Loucy (cell line): Measurements from ENCODE around the gene SYNDIG1.

Source experiments
- EZH2phosphoT487 ChIP-seq: fragments of 200-600 bp; IDR thresholded peaks from 2 replicates; pipeline ENCODE4 v1.6.1; 2018; ENCODE audit warnings: antibody characterized with exemption, mild to moderate bottlenecking, moderate library complexity, borderline replicate concordance
- TF ChIP-seq, protein P1 (sequence below): fragments of 200-600 bp; sonication (generic); conservative IDR thresholded peaks from 2 replicates; pipeline ENCODE4 v1.5.1; 2014; ENCODE audit warnings: mild to moderate bottlenecking, antibody characterized with exemption, low read length

- TF ChIP-seq, protein P1, sequence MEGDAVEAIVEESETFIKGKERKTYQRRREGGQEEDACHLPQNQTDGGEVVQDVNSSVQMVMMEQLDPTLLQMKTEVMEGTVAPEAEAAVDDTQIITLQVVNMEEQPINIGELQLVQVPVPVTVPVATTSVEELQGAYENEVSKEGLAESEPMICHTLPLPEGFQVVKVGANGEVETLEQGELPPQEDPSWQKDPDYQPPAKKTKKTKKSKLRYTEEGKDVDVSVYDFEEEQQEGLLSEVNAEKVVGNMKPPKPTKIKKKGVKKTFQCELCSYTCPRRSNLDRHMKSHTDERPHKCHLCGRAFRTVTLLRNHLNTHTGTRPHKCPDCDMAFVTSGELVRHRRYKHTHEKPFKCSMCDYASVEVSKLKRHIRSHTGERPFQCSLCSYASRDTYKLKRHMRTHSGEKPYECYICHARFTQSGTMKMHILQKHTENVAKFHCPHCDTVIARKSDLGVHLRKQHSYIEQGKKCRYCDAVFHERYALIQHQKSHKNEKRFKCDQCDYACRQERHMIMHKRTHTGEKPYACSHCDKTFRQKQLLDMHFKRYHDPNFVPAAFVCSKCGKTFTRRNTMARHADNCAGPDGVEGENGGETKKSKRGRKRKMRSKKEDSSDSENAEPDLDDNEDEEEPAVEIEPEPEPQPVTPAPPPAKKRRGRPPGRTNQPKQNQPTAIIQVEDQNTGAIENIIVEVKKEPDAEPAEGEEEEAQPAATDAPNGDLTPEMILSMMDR, result no peak
- no peak for TF ChIP-seq EZH2phosphoT487
These were observed 228.8 kb downstream of the SYNDIG1 start for GRCh38 chr20:24698189-24698588.
